ENCODE results near the gene MEIS2.

The MEIS2 gene

DNA sequence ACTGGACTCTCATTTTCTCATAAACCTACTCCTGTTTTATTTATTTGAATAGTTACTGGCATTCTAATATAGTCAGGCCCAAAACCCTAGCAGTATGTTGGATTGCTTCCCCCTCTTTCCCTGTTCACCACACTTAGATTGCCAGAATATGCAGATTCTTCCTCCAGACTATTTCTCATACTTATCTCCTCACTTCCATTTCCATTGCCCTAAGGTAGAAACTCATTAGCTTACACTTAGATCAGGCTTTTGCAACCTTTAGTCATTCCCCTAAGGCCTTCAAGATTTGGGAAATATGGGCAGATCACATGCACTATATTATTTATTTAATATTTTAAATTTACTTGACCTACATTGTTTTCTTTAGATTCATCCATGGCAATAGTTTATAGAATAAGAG, 98.9 kb downstream of the MEIS2 start:
- ATAC-seq (ENCODE audit: insufficient read depth, low read depth): no peak

DNA sequence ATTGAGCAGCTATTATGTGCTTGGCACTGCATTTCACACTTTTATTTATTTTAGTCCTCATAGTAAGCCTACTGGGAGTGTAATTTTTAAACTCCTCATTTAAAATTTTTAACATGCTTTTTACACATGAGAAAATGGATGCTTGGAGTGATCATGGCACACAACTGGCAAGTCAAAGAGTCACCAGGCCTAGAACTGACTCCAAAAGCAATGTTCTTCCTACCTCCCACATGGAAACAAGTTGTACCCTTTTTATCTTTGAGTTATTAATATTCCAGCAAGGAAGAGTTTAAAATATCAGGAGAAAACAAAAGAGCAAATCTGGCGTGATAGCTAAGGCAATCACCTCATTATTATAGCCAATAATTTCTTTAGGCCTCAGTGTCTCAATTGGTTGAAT, 100.6 kb downstream of the MEIS2 start:
- no peak overlapping the region for H2AFZ ChIP-seq (ENCODE audit: low read depth, low read length)
- ATAC-seq (ENCODE audit: insufficient read depth, low read depth) (no peak), DNase-seq (no peak)
- H3K9ac ChIP-seq (ENCODE audit: low read depth, low read length): no peak overlapping the region
- no peaks in the 10 kb centered on the region for H3K9me3 ChIP-seq (ENCODE audit: insufficient read depth, low read length, severe bottlenecking)
- TF ChIP-seq EZH2 (IDR thresholded peaks at IDR 0.05; ENCODE audit: borderline replicate concordance, low read depth, low read length, severe bottlenecking): no peak
- TF ChIP-seq, protein P1, sequence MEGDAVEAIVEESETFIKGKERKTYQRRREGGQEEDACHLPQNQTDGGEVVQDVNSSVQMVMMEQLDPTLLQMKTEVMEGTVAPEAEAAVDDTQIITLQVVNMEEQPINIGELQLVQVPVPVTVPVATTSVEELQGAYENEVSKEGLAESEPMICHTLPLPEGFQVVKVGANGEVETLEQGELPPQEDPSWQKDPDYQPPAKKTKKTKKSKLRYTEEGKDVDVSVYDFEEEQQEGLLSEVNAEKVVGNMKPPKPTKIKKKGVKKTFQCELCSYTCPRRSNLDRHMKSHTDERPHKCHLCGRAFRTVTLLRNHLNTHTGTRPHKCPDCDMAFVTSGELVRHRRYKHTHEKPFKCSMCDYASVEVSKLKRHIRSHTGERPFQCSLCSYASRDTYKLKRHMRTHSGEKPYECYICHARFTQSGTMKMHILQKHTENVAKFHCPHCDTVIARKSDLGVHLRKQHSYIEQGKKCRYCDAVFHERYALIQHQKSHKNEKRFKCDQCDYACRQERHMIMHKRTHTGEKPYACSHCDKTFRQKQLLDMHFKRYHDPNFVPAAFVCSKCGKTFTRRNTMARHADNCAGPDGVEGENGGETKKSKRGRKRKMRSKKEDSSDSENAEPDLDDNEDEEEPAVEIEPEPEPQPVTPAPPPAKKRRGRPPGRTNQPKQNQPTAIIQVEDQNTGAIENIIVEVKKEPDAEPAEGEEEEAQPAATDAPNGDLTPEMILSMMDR (IDR thresholded peaks at IDR 0.05; ENCODE audit: borderline replicate concordance, extremely low read depth, low read length, poor library complexity, severe bottlenecking): no peak
- no peak overlapping the region for H3K4me2 ChIP-seq (ENCODE audit: insufficient read depth, low read length)
- no peak overlapping the region for H3K27ac ChIP-seq (ENCODE audit: low read length)
- no peaks in the 10 kb centered on the region for H3K4me1 ChIP-seq (ENCODE audit: insufficient read depth, low read length)
- no peaks in the 10 kb centered on the region for H3K27me3 ChIP-seq (ENCODE audit: insufficient read depth, low read length, poor library complexity)
- no peaks in the 10 kb centered on the region for H3K79me2 ChIP-seq (ENCODE audit: insufficient read depth, low read length)
- H3K36me3 ChIP-seq (ENCODE audit: insufficient read depth, low read length): no peaks in the 10 kb centered on the region
- no peaks in the 10 kb centered on the region for H4K20me1 ChIP-seq (ENCODE audit: insufficient read depth, low read length)
- H3K4me3 ChIP-seq (ENCODE audit: low read depth in 1 of 2, low read length in 2 of 2): no peak overlapping the region

More for the DNA sequence above, 98.9 kb downstream of the MEIS2 start:
- Histone ChIP-seq H3K9ac (ENCODE audit: low read depth, low read length) (no peak overlapping the region), H3K4me2 (ENCODE audit: insufficient read depth, low read length) (no peak overlapping the region), H3K36me3 (ENCODE audit: insufficient read depth, low read length) (no peaks in the 10 kb centered on the region), H3K27me3 (ENCODE audit: insufficient read depth, low read length, poor library complexity) (no peaks in the 10 kb centered on the region), H3K4me1 (ENCODE audit: insufficient read depth, low read length) (no peaks in the 10 kb centered on the region), H3K4me3 (ENCODE audit: low read depth in 1 of 2, low read length in 2 of 2) (no peak overlapping the region), H4K20me1 (ENCODE audit: insufficient read depth, low read length) (no peaks in the 10 kb centered on the region), H3K27ac (ENCODE audit: low read length) (no peak overlapping the region), H2AFZ (ENCODE audit: low read depth, low read length) (no peak overlapping the region), H3K79me2 (ENCODE audit: insufficient read depth, low read length) (no peaks in the 10 kb centered on the region), H3K9me3 (ENCODE audit: insufficient read depth, low read length, severe bottlenecking) (no peaks in the 10 kb centered on the region)
- no peak for DNase-seq
- no peak for TF ChIP-seq EZH2 (IDR thresholded peaks at IDR 0.05; ENCODE audit: borderline replicate concordance, low read depth, low read length, severe bottlenecking)
- TF ChIP-seq, protein P1 (IDR thresholded peaks at IDR 0.05; ENCODE audit: borderline replicate concordance, extremely low read depth, low read length, poor library complexity, severe bottlenecking): no peak

DNA sequence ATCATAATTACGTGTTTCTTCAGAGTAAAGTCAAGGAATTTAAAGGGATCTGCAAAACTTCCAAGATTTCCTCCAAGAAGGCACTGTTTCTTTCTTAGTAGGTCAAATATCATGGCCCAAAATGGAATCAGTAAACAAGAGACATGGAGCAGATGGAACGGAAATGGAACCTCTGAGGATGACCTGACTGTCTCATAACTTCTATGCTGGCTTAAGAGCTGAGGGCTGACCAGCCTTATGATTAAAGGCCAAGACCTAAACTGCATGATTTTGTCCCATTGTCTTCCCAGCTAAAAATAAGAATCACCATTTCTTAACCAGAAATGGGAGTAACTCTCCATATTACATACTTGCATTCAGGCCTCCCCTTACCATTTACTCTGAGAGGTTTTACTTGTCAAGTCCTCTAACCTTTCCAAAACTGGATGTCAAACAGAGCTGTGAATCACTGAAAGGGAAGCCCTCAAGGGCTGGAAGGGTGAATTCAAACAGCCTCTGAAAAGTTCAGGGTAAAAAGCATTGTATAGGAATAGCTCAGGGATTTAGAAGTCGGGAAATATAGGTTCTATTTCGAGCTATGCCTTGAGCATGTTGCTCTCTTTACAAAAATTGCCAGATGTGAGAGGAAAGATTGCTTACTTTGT, 103.7 kb downstream of the MEIS2 start:
- ATAC-seq (ENCODE audit: insufficient read depth, low read depth): no peak
- Histone ChIP-seq H3K9ac (ENCODE audit: low read depth, low read length) (no peak overlapping the region), H3K4me3 (ENCODE audit: low read depth in 1 of 2, low read length in 2 of 2) (no peak overlapping the region), H3K9me3 (ENCODE audit: insufficient read depth, low read length, severe bottlenecking) (no peaks in the 10 kb centered on the region), H3K36me3 (ENCODE audit: insufficient read depth, low read length) (no peaks in the 10 kb centered on the region), H2AFZ (ENCODE audit: low read depth, low read length) (no peak overlapping the region), H3K79me2 (ENCODE audit: insufficient read depth, low read length) (no peaks in the 10 kb centered on the region), H3K27me3 (ENCODE audit: insufficient read depth, low read length, poor library complexity) (no peaks in the 10 kb centered on the region), H3K4me1 (ENCODE audit: insufficient read depth, low read length) (no peaks in the 10 kb centered on the region), H3K27ac (ENCODE audit: low read length) (no peak overlapping the region), H3K4me2 (ENCODE audit: insufficient read depth, low read length) (no peak overlapping the region), H4K20me1 (ENCODE audit: insufficient read depth, low read length) (no peaks in the 10 kb centered on the region)
- no peak for DNase-seq
- no peak for TF ChIP-seq EZH2 (IDR thresholded peaks at IDR 0.05; ENCODE audit: borderline replicate concordance, low read depth, low read length, severe bottlenecking)
- TF ChIP-seq, protein P1 (IDR thresholded peaks at IDR 0.05; ENCODE audit: borderline replicate concordance, extremely low read depth, low read length, poor library complexity, severe bottlenecking): no peak

All from DND-41 (cell line).